ENCODE results near the gene FAF2.

Gene FAF2

DNA sequence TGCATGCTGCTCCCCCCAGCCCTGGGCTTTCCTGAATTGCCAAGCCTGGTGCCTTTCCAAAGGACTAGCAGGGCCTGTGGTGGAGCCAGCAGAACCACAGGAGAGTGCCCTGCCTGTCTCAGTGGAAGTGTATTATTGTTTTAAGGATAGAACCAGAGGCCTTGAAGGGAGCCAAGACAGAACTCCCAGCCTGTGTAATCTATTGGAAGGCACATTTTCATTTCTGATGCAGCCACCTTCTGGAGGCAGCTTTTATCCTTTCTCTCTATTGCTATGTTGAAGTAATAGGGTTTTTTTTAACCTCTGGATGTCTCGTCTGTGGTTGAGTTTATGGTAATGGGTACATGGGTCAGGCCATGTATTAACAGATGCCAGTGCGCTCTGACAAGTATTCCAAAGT is 59.7 kb downstream of the FAF2 start:
- DNase-seq (ENCODE audit: low read depth), result no peak

DNA sequence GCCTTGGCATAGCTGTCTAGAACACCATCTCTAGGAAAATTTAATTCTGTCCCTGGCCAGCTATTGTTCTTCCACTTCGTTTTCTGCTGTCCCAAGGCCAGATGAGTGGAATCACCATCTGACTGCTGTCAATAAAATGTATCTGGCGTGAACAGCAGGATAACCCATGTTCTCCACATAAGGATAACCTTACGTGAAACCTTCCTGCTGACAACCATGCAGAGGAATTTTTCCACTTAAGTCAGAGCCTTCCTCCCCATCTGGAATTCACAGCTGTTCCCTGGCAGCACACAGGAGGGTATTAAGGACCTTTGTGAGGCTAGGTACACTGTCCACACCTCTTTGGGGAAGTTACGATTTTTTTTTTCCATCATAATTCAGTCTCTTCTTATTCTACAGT is 60.4 kb downstream of the FAF2 start:
- DNase-seq (ENCODE audit: low read depth), result no peak

DNA sequence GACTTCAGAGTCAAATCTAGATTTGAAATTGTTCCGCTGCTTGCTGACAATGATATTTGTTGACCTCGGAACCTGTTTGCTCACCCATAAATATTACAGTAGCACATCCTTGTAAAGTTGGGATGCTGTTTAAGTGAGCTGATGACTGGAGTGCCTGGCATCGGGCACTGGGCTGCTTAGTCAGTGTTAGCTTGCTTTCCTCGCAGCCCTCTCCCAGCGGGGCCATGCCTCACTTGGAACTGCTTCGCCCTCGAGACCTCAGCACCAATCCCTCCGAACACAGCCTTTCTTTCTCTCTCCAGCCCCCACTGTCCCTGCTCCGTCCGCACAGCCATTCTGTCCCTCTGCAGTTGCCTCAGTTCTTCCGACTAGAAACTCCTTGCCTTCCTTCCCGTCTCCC is 65.6 kb downstream of the FAF2 start:
- DNase-seq (ENCODE audit: low read depth), result no peak

DNA sequence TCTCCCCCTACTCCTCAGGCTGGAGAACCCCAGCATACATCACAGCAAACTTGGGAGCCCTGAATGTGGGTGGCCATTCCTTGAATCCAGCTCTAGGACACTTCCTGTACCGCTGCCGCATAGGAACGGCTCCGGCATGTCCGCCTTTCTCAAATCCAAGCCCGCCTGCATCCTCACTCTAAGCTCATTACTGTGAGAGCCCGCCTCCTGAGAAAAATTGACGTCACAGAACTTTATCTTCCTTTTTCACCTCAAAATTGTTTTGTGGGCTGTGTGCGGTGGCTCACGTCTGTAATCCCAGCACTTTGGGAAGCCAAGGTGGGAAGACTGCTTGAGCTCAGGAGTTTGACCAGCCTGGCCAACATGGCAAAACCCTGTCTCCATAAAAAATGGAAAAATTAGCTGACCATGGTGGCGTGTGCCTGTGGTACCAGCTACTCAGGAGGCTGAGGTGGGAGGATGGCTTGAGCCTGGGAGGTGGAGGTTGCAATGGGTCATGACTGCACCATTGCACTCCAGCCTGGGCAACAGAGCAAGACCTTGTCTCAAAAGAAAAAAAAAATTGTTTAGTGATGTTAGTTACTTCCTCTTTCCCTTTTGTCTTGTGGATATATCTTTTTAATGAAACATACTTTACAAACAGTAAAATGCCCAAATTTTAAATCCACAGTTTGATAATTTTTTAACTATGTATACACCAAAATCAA is 66.2 kb downstream of the FAF2 start:
- DNase-seq (ENCODE audit: low read depth), result no peak

DNA sequence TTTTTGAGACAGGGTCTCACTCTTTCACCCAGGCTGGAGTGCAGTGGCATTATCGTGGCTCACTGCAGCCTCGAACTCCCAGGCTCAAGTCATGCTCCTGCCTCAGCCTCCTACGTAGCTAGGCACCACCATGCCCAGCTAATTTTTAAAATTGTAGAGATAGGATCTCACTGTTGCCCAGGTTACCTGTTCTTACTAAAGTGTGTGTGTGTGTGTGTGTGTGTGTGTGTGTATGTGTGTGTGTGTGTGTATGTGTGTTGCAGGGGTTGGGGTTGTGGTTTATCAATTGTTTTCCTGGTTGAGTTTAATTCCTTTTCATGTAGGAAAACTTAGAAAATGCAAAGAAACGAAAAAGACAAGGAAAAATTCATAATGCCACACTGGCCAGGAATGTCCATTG is 67.2 kb downstream of the FAF2 start:
- DNase-seq (ENCODE audit: low read depth), result no peak

DNA sequence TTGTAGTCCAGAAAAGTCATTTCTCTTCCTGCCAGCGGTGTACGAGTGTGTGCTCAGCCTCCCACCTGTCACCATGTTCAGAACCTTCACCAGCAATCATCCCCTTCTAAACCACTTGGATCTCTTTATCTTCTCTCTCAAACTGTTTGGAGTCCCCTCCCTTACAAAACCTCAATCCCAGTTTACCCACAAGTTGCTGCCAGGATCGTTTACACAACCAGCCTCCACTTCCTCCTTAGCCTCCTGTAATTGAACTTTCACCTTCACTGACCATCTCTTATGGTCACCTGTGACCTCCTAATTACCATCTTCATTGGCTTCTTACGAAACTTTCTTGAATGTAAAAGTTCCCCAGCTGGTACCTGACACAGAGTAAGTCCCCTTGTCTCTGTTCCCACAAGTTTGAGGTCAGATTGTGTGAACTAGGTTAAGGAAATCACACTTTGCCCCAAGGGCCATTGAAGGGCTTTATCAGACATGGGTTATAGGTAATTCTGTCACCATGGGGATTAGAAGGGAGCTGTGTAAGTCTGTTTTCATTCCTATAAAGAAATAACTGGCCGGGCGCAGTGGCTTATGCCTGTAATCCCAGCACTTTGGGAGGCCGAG is 69.0 kb downstream of the FAF2 start:
- DNase-seq (ENCODE audit: low read depth), result no peak

DNA sequence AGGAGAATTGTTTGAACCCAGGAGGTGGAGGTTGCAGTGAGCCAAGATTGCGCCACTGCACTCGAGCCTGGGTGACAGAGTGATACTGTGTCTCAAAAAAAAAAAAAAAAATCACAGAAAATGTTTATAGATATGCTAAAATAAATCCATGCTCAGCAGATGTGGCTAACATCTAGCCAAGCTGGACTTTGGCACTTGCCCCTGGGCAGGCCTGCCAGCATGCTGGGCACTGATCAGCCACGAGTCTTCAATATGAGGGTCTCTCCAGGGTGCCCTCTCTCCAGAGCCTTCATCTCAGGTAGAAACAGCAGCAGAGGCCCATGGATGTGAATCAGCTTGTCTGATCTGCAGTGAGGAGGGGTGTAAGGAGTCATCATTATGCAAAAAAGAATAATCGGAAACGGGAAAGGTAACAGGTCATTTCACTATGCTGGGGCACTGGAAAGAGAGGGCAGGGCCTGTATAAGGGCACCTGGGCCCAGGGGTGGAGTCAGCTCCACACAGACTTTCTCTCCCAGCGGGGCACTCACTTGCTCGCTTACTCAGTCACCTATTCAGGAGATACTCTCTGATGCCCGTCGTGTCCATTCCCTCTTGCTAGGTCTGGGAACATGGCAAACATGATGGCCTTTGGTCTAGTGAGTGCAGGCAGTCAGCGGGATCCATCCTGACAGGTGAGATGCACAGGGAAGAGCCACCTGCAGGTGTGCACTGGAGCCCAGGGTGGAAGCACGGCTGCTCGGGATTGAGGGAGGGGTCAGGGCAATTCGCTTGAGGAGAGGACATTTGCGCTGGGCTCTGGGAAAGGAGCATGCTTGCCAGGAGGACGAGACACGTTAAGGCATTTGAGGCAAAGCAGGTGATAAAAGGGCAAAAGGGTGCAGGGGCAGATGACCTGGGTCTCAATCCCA is 71.9 kb downstream of the FAF2 start:
- no peak for DNase-seq (ENCODE audit: low read depth)

DNA sequence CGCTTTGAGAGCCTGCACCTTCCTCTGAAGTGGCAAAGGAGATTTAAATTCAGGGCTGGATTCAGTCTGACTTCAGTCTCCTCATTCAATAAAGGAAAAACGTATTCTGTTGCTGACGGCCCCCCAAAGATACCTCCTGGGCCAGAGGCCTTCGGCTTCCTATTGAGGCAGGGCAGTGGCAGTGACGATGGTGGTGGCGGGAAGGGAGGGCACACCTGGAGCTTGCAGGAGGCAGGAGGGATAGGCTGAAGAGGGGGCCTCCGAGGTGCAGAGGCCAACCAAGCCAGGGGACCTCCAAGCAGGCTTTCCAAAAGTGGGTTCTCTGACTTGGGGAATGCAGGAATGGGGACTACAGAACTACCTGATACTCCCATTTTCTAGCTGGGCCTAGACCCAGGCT is 73.1 kb downstream of the FAF2 start:
- no peak for DNase-seq (ENCODE audit: low read depth)

DNA sequence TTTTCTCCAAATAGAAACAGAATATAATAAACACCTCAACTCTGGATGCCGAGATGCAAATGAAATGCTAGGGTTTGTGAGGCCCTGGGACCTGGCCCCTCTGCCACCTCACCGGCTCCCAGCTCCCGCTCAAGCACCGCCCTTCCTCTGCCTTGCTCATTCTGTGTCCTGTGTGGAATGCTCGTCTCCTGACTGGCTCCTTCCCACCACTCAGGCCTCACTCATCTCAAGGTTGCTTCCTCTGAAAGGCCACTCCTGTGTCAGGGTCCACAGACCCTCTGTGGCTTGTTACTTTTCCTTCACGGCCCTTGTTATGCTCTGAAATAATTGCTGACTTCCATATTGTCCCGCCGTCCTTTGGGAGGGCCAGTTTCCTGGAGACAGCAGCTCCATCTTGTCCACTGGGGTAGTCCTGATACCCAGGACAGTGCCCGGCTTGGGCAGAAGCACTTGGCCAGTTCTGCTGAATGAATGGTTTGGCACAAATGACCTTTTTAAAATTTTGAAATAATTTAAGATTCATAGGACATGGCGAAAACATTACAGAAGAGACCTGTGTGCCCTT is 73.6 kb downstream of the FAF2 start:
- no peak for DNase-seq (ENCODE audit: low read depth)

DNA sequence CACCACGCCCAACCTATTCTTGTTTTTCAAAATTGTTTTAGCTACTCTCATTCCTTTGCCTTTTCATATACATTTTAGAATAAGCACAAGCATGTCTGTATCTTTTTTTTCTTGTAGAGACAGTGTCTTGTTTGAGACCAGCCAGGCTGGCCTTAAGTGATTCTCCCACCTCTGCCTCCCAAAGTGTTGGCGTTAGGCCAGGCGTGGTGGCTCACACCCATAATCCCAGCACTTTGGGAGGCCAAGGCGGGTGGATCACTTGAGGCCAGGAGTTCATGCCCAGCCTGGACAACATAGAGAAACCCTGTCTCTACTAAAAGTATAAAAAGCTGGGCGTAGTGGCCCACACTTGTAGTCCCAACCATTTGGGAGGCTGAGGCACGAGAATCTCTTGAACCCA is 76.0 kb downstream of the FAF2 start:
- no peak for DNase-seq (ENCODE audit: low read depth)

DNA sequence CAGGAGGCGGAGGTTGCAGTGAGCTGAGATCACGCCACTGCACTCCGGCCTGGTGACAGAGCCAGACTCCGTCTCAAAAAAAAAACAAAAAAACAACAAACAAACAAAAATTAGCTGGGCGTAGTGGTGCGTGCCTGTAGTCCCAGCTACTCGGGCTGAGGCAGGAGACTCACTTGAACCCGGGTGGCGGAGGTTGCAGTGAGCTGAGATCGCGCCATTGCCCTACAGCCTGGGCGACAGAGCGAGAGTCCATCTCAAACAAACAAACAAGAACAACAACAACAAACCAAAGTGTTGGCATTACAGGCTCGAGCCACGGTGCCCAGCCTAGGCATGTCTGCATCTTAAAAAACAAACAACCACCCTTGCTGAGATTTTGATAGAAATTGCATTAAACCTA is 76.8 kb downstream of the FAF2 start:
- DNase-seq (ENCODE audit: low read depth), result no peak

DNA sequence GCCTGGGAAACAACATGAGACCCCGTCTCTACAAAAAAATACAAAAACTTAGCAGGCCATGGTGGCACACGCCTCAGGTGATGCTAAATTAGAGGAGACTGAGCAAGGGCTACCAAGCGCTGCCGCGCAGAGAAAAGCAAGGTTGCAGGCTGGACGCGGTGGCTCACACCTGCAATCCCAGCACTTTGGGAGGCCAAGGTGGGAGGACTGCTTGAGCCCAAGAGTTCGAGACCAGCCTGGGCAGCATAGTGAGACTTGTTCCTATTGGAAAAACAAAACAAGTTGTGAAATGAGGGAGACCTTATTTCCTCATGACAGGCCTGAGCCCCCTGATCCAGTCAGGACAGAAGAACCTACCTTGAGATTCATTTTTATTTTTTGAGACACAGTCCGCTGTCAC is 77.5 kb downstream of the FAF2 start:
- no peak for DNase-seq (ENCODE audit: low read depth)

DNA sequence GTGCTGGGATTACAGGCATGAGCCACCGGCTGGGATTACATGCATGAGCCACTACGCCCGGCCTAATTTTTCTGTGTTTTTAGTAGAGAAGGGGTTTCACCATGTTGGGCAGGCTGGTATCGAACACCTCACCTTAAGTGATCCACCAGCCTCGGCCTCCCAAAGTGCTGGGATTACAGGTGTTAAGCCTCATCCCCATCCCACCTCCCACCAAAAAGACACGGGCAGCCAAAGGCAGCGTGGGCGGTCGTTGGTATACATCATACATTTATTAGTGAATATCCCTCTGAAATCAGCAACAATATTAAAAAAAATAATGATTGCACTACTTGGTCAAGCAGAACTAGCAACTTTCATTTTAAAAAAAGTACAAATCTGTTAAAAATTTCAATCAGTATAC is 78.3 kb downstream of the FAF2 start:
- no peak for DNase-seq (ENCODE audit: low read depth)

DNA sequence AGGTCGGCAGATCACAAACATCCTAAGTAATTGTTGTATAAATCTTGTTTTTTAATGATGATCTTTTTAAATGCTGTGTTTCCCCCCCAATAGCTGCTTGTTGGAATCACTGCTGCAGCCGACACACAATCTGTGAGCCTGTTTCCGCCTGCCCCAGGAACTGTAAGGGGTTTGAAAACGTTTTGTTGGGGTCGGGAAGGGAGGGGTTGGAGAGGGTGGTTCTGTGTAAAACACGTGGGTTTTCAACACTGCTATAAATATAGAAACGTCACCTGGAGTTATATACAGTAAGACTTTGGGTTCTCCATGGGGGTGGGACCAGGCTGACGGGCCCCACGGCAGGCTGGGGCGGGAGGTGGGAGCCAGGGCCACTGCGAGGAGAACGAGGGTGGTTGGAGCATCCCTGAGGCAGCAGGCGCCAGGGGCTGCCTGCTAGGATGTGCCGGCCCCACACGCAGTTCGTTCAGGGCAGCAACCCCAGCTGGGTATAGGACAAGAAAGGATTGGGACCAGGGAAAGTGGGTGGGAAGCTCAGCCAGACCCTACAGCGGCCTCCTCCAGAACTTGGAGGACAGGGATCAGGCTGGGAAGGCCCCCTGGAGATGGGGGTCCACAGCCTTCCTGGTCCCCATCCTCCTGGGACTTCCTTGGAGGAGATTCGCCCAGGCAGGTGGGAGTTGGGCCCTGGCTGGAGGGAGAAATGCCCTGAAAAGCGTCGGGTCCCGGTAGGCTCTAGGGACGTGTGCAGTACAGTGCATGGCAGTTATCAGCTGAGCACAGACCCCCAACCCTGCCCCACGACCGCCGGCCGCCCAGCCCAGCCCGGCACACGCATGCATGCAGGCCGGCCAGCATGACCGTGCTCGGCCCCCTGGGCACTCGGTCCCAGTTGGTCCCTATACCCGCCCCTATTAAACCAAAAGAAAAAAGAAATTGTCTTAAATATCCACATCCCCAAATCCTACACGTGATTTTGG is 79.3 kb downstream of the FAF2 start:
- DNase-seq (ENCODE audit: low read depth), result no peak

DNA sequence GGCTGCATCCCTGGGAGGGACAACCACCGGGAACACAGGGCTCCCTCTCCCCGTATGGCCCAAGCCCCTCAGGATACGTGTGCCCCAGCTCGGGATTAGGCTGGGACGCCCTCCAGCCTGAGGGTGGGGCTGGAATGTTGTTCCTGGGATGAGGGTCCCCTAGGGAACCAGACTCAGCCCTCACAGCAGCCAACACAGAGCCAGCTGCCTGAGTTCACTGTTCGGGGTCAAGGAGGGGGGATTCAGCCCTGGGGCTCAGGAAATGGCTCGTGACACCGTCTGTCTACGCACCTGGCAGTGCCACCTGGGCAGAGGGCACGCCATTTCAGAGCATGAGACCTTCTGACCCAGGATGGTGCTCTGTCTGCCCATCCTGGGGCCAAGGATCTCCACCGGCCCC is 80.1 kb downstream of the FAF2 start:
- DNase-seq (ENCODE audit: low read depth), result no peak

DNA sequence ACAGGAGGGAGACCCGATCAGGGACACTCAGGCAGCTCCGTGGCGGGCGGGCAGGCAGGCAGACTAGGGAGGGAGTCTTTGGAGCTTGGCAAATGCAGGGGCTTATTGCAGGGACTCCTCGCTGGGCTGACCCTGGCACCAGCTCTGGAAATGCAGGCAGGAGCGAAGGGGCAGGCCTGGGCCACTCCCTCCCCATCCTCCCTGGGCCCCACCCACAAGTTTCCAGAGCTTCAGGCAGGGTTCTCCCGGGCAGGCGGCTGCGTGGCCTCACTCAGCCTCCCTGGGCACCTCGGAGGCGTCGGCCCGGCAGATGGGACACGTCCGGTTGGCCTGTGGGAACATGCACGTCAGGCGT is 80.6 kb downstream of the FAF2 start:
- DNase-seq (ENCODE audit: low read depth), result no peak

DNA sequence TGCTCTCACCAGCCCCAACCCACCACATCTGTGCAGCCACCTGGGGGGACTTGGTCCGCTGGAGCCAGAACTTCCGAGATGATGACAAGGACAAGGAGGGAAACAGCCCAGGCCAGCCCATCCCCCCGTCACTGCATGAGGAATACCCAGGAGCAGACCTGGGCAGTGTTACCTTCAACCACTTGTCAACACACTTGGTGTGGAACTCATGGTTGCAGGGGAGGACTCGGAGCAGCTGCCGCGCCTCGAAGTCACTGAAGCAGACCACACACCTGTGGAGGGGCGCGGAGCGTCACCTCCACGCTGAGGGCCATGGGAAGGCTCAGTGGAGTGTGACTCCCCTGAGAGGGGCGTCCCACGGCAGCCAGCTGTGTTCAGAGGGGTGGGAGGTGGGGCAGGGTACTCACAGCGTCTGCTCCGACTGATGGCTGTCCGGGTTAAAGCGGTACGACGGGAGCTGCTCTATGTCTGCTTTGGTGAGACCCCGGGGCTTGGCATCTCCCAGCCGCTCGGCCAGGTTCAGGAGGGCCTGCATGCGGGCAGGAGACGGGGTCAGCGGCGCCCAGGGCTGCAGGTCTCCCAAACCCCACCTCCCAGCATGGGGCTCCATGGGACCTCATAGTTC is 81.0 kb downstream of the FAF2 start:
- no peak for DNase-seq (ENCODE audit: low read depth)

DNA sequence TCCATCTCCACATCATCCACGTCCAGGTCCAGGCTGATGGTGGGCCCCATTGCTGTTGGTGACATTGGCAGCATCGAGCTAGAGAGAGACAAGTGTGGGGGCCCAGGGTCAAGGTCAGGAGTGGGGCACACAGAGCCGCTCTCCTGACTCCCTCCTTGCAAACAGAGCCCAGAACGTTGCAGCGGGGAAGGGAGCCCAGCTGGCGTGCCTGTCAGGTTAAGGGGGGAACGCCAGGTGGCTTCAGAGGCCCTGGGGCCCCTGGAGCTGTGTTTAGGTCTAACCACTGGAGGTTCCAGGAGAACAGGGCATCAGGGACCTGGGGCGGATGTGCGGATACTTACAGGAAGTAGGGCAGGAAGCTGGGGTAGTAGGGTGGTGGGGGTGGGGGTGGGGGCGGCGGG is 81.6 kb downstream of the FAF2 start:
- DNase-seq (ENCODE audit: low read depth), result no peak

DNA sequence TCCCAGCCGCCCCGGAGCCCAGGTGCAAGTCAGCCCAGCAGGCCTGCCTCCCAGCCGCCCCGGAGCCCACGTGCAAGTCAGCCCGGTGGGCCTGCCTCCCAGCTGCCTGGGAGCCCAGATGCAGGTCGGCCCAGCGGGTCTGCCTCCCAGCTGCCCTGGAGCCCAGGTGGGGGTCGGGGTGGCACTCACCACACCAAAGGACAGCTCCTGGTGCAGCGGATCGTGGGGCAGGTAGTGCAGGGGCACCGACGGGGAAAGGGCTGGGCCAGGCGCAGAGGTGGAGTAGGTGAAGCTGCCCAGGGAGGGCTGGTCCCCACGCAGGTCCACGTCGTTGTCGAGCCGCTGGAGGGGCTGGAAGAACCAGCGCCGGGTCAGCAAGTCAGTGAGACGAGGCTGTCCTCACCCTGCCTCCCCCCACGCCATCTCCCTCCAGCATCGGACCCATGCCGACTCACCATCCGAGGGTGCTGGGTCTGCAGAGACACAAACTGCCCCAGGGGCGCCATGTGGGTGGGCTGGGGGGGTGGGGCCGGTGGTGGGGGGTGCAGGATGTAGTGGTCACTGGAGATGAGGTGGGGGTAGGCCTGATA is 82.3 kb downstream of the FAF2 start:
- no peak for DNase-seq (ENCODE audit: low read depth)

DNA sequence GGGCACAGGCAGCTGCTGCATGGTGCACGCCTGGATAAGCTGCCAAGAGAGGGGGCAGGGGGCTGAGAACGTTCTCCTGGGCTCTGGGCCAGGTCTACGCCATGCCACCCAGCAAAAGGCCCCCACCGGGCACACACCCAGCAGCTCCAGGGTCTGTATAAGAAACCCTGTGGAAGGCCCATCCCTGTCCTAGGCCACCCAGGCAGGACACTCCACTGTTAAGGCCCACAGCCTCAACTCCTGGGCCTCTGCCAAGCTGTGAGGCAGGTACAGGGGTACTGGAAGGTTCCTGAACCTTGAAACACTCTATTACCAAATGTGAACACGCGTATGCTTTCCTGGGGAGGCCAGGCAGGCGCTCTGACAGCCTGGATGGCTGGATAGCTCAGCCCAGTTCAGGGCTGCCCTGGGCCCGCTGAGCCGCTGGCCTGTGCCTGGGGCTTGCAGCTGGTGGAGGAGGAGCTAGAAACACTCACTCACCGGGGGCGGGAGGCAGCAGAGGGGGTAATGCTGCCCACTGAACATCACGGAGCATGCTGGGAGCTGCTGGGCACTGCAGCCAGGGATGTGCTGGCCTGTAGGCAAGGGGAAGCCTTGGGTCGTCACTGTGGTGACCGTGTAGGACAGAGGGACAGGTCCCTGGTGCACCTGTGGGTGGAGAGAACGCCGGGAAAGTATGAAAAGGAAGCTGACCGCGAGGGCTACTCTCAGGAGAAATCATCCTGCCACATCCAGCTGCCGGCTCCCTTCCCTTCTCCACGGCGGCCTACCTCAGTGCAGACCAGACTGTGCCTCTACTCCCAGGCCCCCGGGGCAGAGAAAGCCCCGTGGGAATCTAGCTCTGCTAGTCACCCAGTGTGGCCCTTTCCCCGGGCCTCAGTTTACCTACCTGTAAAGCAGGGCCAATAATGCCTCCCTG is 83.1 kb downstream of the FAF2 start:
- no peak for DNase-seq (ENCODE audit: low read depth)
